Frontal cortex (tissue), 4 donors: ENCODE measurements around the gene PRKG1. TPM values are rescaled to one million over a fixed set of nuclear protein-coding genes. Genes with fewer than 3 reads are reported as not detected.

Experiments
- DNase-seq, 2 donors: peaks; one replicate each; pipeline ENCODE4 v3.0.0; 2012; ENCODE audit warnings: low spot score in 2 of 2
- FAIRE-seq: peaks from 2 replicates; lab custom pipeline; 2012; peaks lifted over from hg19 to GRCh38; lab: Jason Lieb, UNC
- total RNA-seq: library from RNA; depleted of rRNA; stranded (reverse); fragments of >200 nt; gene quantifications from one replicate; pipeline ENCODE4 v1.2.3, GENCODE V29; 2014
- donor health status: control.
- donor health status: control.
- donor health status: control.

The PRKG1 gene
- total RNA-seq, 1 donor from 2014 or later: 15.5 TPM

- no peak for FAIRE-seq
- DNase-seq: no peak
Measured at GRCh38 chr10:51604579-51604978, 530.3 kb downstream of the PRKG1 start.

- no peak for DNase-seq
- FAIRE-seq: no peak
Measured at GRCh38 chr10:51606825-51607462, 532.7 kb downstream of the PRKG1 start.

- FAIRE-seq (no peak), DNase-seq (no peak)
Measured at GRCh38 chr10:51607463-51607835, 533.2 kb downstream of the PRKG1 start.

- FAIRE-seq: no peak
- DNase-seq: no peak
Measured at GRCh38 chr10:51608211-51608610, 533.9 kb downstream of the PRKG1 start.

GRCh38 chr10:51615764-51616298, 541.5 kb downstream of the PRKG1 start:
- DNase-seq (no peak), FAIRE-seq (no peak)

- FAIRE-seq: no peak
Measured at GRCh38 chr10:51617576-51618235, 543.4 kb downstream of the PRKG1 start.

GRCh38 chr10:51619365-51619764, 545.1 kb downstream of the PRKG1 start:
- FAIRE-seq: no peak
- no peak for DNase-seq

More at GRCh38 chr10:51617576-51618235, 543.4 kb downstream of the PRKG1 start:
- no peak for DNase-seq

GRCh38 chr10:51620131-51620530, 545.8 kb downstream of the PRKG1 start:
- DNase-seq (no peak), FAIRE-seq (peak; percentile 37)

- no peak for DNase-seq
Measured at GRCh38 chr10:51624013-51624412, 549.7 kb downstream of the PRKG1 start.

GRCh38 chr10:51629934-51630639, 555.8 kb downstream of the PRKG1 start:
- FAIRE-seq (no peak), DNase-seq (no peak)

More at GRCh38 chr10:51624013-51624412, 549.7 kb downstream of the PRKG1 start:
- no peak for FAIRE-seq

- DNase-seq (no peak), FAIRE-seq (no peak)
Measured at GRCh38 chr10:51630640-51631005, 556.3 kb downstream of the PRKG1 start.

GRCh38 chr10:51635436-51635835, 561.1 kb downstream of the PRKG1 start:
- FAIRE-seq (no peak), DNase-seq (no peak)

- DNase-seq (no peak), FAIRE-seq (no peak)
Measured at GRCh38 chr10:51638211-51638610, 563.9 kb downstream of the PRKG1 start.

GRCh38 chr10:51638737-51639136, 564.5 kb downstream of the PRKG1 start:
- DNase-seq: no peak
- no peak for FAIRE-seq

- FAIRE-seq (no peak), DNase-seq (no peak)
Measured at GRCh38 chr10:51640120-51640819, 566.0 kb downstream of the PRKG1 start.

- DNase-seq: peak in 1 of 2 donors; percentile 4
- peak; percentile 21 for FAIRE-seq
Measured at GRCh38 chr10:51642581-51642980, 568.3 kb downstream of the PRKG1 start.

GRCh38 chr10:51643734-51644133, 569.4 kb downstream of the PRKG1 start:
- no peak for FAIRE-seq
- DNase-seq: no peak

GRCh38 chr10:51649064-51649463, 574.8 kb downstream of the PRKG1 start:
- FAIRE-seq (no peak), DNase-seq (no peak)

- DNase-seq (no peak), FAIRE-seq (no peak)
Measured at GRCh38 chr10:51651063-51651462, 576.8 kb downstream of the PRKG1 start.

GRCh38 chr10:51653025-51653424, 578.7 kb downstream of the PRKG1 start:
- DNase-seq: no peak
- no peak for FAIRE-seq
